Activated T-cell treated with anti-CD3 and anti-CD28 coated beads for 4 hours (primary cell): ENCODE data around the gene TNKS1BP1.
"Not testable (repeated sequence)": the region's sequence is repeated elsewhere in the genome, so short reads cannot be mapped to it uniquely, and the experiment has no call there.

Experiments
- DNase-seq: peaks from one replicate; pipeline ENCODE4 v3.0.0-alpha.2; 2020

Gene TNKS1BP1

DNA sequence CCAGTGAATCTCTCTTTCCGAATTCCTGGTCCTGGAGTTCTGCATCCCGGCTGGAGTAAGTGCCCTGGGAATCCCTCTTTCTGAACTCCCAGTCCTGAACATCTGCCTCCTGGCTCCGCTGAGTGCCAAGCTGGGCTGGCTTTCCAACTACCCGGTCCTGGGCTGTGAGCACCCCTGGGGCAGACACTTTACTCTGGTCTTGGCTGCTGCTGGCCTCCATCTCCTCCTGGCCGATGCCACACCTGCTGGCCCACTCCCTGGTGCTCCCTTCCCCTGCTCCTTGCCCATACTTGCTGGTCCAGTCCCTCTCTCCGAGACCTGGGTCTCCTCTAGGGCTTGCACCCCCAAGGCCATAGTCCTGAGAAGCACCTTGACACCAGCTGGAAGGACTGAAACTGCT, 14.7 kb downstream of the TNKS1BP1 start:
- no peak for DNase-seq

DNA sequence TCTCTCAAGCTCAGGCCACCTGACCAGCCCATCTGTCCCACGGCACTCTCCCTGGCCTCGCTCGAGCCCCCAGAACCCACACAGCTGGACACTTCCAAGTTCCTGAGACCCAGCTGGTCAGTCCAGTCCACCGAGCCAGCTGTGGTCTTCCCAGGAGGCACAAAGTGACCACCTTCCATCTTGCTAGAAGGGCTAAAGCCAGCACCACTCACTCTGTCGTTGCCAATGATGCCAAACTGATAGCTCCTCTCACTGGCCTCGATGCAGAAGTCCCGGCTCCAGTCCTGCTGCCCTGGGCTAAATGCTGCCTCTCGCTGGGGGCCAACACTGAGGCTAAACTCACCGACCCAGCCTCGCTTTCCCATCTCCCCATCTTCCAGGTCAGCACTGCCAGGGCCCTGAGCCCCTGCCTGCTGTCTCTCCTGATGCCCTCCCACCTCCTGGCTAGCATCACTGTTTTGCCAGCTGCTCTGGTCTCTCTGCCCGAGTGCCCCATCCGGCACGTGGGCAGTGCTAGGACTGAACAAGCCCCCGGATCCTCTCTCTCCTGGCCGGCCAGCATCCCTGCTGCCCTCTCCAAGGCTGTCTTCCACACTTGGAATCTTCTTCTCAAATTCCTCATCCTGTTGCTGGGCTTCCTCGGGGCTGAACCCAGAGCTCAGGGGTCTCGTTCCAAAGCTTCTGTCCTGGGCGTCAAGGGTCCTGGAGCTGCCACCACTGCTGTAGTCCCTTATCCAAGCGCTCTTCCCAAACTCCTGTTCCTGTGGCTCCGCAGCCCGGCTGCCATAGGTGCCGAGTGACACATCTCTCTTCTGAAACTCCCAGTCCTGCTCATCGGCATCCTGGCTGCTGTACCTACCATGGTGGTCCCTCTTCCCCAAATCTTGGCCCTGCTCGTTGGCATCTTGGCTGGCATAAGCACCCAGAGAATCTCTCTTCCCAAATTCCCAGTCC, 15.4 kb downstream of the TNKS1BP1 start:
- no peak for DNase-seq

DNA sequence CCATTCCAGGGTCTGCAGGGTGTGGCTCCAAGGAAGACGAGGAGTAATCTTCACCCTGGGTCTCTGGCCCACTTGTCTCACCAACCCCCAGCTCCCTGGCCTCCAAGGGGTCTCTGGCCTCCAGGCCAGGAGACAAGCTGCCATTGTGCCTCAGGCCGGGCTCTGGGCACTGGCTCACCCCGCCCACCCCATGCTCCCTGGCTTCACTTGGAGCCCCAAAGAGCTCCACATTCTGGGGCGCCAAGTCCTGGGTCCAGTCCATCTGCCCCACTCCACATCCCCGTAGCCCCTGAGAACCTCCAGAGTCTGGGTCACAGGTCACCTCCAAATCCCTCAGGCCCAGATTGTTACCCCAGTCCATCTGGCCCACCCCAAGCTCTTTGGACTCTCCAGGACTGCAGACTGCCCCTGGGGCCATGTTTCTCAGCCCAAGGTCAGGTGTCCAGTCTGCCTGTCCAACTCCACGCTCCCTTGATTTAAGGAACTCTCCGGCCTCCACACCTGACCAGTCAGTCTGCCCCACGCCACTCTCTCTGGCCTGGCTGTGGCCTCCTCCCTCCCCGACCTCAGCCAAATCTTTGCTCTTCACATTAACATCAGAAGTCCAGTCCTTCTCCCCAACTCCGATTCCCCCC, 16.2 kb downstream of the TNKS1BP1 start:
- DNase-seq, result no peak

DNA sequence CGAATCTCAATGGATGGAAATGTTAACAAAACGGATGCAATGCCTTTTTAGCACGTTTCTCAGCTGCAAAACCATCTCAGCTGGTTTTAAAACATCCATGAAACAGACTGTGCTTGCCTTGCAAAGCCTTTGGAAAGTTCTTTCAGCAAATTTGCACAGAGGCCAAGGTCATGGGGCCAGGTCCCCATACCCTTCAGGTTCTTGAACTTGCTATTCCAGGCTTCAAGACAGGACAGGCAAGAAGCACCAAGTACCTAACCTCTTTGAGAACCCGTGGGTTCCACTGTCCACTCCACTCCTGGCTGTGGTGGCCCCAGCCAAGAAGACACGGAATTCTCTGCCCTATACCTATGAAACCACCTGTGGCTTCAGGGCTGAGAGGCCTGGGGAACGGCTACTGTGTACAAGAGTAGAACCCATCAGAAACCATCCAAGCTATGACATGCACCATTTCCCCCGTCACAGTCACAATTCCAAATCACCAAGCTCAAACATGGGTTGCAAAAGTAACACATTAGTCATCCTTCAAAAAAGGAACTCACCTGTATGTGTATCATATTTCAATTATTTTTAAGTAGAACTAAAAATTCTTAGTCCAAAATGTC, 17.0 kb downstream of the TNKS1BP1 start:
- no peak for DNase-seq

DNA sequence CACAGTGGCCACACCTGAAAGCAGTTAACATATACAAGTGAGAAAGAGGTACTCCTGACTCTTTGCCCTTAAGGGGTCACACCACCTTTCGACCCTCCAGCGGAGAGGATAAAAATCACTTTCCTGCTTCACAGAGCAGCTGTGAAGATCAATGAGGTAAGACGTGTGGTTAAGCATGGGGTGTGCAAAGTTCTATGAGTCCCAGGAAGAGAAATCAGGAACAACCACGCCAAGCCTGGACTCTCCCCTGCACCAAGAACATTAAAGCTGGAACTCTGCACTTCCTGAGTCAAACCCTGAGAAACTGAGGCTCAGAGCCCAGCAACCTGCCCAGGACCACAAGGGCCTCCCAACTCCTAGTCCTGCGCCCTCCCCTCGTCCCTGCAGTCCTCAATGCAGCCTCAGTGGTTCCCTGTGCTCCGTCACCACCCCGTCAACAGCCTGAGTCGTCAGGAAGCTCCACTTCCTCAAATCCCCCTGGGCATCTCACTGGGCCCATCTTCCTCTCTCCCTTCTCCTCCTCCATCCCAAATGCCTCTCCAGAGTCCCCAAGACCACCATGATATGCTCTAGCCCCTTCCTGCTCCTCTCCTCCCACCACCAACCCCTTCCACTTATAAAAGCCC, 17.7 kb downstream of the TNKS1BP1 start:
- DNase-seq, result no peak

DNA sequence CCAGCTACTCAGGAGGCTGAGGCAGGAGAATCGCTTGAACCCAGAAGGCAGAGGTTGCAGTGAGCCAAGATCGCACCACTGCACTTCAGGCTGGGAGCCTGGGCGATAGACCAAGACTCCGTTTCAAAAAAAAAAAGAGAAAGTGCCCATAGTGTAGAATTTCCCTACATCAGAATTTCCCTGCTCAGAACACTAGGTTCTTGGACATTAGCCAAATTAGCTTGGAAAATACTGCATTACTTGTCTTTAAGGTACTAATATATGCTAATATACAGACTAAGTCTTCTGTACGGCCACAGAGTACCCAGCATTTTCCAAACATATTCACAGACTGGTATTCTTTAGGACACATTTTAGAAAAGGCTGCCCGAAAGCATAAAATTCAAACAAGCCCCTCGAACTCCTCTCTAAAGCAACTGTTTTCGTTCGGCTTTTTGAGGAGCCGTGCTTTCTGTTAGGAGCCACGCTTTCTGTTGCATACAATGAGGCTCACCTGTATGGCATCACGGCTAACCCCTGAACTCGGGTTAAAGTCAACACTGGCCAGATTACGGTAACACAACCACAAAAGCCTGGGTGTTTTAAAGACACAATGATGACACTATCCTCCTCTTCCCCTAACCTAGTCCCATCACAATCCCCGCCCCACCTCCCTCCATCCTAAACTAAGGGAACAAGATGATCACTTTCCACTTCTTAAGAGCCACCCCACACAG, 18.4 kb downstream of the TNKS1BP1 start:
- no peak for DNase-seq

DNA sequence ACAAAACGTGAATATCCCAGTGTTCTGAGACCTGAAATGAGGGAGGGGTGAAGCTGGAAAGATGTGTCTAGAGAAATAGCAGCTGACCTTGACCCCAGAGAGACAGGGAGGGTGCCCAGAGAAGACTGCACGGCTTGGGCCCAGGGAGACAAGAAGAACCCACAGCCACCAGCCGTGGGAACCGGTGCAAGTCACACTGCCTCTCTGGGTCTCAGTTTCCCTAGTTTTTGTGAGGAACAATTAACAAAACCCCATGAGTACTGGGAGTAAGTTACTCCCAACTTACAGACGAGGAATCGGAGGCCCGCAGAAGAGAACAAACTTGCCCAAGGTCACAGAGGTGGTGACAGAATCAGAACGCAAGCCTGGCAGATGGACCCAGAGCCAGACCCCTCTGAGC, 19.2 kb downstream of the TNKS1BP1 start:
- DNase-seq, result no peak

DNA sequence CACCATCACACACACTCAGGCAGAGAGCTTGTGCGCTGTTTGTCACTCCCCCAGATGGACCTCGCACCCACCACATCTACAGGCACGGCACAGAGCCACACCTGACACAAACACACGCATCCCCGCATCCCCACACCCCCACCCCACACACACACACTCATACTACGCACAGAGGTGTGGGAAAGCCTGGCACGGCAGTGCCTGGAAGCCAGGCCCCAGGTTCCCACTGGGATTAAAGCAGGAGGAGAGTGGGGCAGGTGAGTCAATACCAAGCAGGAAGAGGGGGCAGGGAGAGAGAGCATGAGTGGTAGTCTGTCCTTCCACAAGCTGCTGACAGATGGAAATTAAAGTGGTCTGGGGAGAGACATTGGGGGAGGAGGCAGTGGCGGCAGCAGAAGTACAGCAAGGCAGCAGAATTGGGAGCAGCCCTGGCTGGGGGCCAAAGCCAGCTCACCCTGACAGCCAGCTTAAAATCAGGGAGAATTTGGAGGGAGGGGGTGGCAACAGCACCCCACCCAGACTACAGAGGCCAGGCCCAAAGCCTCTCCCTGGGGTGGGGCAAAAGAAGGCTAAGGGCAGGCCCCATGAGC, 20.7 kb downstream of the TNKS1BP1 start:
- DNase-seq, result no peak

DNA sequence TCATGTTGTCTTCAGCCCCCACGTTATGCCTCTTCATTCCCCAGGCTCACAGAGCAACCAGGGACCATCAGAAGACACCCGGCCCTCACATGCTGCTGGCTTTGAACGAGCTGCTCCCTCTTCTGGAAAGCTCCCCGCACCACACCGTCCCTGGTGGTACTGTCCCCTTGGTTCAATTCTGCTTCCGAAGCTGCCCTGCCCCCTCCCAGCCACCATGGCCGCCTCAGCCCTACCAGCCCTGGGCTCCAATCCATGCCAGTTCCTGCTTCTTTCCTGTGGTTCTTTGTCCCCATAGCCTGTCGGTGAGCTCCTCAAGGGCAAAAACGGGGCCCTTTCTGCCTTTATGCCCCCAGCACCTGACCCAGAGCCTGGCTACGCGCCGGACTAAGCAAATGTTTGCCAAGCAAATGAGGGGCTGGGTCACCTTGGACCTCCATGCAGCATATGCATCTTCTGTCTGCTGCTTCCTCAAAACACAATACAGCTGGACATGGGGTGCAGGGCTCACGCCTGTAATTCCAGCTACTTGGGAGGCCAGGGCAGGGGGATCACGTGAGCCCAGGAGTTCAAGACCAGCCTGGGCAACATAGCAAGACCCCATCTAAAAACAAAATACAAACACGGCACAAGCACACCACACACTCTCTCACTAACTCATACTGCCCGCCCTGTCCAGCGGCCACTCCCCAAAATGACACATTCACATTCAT, 21.3 kb downstream of the TNKS1BP1 start:
- DNase-seq, result no peak

DNA sequence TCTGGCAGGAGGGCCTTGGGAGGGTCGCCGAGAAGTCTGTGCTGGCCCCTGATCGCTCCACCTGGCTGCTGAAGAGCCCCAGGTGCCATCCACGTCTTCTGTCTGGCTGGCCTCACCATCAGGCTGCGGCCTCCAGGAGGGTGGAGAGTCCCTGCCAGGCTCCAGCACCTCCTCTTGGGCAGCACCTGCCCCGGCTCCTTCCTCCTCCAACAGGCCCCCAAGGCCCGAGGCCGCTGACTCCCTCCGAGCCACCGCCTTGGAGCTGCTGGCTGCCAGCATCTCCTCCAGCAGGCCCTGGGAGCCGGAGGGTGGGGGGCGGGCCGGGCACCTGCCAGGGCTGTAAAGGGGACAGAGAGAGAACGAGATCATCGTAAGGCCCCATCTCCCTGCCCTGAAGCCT, 22.3 kb downstream of the TNKS1BP1 start:
- no peak for DNase-seq

DNA sequence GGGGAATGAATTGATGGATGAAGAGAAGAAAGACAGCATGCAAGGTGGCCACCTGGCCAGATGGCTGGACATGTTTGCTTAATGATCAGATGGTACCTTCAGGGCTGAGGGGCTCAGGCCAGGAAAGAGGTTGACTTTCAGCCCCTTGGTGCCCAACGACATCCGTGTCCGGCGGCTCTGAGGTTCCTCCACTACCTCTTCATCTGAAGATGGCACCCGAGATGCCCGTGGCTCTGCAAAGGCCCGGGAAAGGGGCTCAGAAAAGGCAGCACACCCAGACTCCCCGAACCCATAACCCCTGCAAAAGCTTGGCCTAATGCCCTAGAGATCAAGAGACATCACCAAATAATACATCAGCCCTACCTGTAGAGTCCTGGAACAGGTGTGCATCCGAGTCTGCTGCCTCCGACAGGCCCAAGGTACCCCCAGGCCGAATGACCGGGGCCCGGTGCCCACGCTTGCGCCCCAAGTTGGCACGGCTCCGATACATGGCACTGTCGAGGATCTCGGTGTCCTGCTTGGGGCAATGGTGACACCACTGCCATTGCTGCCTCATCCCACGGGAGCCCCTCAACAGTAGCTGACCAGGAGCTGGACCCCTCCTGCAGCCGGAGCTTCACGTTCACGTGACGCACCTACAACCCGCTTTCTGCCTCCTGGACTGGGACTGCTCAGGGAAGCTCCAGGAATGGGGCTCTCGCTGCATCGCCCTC, 22.9 kb downstream of the TNKS1BP1 start:
- no peak for DNase-seq

DNA sequence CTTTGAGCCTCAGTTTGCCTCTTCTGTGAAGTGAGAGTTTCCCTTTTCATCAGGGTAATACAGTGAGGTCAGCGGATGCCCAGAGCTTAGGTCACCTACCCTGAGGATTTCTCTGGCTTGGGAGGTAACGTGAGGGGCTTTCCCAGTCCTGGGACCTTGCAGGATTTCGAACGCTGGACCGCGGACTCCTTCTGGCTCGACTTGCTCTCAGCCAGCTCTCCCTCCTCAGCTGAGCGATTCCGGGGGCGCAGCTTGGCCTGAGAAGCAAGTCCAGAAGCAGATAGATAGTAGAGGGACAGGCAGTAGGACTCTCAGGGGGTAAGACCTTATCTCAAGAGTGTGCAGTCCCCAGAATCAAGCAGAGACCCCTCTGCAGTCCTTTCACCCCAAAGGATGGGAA, 24.0 kb downstream of the TNKS1BP1 start:
- no peak for DNase-seq

DNA sequence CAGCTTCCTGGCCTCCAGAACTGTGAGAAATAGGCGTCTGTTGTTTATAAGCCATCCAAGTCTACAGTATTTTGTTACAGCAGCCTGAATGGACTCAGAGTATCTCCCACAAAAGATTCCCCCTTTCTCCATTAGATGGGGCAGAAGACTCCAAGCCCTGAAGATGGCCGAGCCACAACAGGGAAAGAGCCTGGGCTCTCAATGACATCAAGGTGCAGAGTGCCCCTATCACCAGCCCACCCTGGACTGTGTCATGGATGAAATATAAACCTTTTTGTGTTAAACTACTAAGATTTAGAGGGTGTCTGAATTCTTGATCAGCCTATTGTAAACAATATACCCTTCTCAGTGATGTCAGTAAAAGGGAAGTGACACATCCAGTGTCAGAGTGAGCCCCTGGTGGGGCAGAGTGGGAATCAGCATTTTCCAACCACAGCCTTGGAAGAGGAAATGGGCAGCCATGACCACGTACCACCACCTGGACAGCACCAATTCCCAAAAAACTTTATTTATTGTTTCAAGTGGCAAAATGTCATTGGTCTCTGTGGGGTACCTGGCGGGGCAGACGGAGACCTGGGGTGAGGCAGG, 25.5 kb downstream of the TNKS1BP1 start:
- DNase-seq, result no peak

DNA sequence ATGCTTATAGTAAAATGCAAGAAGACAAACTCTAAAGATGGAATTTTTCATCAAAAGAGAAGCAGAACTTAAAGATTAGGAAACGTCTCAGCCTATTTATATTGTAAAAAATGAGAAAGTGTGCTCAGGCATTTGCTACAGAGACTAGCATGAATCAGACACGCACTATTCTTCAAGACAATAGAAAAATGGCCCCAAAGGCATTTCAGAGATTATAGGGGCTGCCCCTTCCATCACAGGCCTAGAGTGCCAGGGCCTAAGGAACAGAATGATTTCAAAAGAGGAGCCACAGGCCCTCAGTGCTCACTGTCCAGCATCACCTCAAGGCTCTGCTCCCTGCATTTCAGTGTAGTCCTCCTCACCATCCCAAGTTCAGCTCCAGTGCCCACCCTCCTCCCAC, 27.5 kb downstream of the TNKS1BP1 start:
- no peak for DNase-seq

DNA sequence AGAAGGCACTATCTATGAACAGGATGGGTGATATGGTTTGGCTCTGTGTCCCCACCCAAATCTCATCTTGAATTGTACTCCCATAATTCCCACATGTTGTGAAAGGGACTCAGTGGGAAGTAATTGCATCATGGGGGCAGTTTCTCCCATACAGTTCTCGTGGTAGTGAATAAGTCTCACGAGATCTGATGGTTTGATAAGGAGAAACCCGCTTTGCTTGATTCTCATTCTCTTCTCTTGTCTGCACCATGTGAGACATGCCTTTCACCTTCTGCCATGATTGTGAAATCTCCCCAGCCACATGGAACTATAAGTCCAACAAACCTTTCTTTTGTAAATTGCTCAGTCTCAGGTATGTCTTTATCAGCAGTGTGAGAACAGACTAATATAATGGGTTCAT, 28.5 kb downstream of the TNKS1BP1 start:
- not testable (repeated sequence) for DNase-seq

DNA sequence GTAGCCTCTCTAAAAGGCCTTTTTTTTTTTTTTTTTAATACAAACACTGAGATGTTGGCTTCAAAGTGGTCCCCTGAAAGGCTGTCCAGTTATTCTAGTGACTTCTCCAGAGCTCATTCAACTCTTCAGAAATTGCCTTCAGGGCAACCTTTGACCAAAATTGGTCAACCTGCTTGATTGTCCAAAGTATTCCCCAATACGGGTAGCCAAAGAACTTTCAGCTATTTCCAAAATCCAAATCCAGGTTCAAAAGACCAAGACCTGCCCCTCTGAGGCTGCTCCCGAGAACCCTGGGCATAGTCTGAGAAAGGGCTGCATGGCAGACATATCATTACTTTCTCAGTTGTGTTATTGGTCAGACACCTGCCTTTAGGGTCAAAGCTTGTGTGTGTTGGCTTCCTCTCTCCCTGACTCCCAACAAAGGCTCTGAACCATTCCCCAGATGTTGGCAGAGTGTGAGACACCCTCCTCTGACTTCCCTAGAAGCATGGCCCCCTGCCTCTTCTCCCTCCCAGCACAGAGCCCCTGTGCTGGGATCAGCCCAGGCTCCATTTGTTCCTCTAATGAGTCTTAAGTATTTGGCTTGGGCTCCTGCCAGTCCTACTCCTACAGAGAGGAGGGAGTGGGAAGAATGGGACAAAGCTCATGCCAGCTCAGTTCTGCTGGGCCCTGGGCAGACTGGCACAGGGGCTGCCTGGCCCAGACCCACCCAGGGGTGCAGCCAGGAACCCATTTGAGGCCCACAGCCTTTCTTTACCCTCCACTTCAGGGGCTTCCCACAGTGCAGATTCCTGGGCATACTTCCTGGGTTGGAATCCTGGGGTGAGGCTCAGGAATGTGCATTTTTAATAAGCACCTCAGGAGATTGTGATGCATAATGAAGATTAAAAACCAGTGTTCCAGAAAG, 30.3 kb downstream of the TNKS1BP1 start:
- DNase-seq, result no peak

DNA sequence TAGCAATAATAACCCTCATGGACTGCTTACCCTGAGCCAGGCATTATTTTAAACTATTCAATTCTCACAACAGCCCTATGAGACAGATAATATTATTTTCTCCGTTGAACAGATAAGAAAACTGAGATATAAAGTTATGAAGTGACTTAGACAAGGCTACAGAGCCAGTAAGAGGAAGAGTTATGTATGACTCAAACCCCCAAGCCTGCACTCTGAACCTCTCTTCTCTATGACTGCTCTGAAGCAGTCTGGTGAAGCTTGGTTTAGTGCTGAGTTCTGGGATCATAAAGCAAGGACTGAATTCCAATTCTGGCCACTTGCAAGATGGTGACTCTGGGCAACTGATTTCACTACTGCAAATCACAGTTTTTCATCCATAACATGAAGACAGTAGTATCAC, 34.5 kb downstream of the TNKS1BP1 start:
- no peak for DNase-seq

DNA sequence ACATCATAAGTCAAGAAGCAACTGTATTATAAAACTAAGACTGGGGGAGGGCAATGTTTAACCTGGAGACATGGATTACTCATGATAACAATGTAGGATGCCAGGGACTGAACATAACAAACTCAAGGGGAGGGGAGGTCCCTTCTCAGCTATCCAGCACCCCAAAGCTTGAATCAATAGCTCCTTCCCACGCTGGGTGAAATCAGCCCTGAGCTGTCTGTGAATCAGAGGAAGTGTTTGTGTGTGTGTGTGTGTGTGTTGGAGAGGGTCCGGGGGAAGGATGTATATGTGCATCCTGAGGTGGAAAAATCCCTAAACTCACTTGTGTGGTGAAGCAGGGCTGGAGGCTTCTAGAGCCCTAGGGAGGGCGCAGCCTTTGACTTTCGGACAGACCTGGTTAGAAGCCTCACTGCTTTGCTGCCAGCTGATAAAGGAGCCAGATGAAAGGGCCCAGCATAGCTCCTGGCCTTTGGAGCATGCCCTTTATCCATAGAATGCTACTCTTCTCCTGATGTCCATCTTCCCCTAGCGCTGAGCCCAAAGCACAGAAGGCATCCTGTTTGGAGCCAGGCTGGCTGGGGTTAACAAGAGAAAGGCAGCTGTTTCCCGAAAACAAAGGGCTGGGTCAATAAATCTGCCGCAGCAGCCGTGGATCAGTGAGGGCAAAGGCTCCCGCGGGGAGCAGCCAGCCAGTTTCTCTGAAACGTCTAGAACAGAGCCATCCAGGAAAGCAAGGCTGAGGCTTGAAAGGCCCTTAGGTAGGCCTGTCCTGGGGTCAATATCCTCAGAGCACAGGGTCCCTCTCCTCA, 35.8 kb downstream of the TNKS1BP1 start:
- DNase-seq, result no peak

DNA sequence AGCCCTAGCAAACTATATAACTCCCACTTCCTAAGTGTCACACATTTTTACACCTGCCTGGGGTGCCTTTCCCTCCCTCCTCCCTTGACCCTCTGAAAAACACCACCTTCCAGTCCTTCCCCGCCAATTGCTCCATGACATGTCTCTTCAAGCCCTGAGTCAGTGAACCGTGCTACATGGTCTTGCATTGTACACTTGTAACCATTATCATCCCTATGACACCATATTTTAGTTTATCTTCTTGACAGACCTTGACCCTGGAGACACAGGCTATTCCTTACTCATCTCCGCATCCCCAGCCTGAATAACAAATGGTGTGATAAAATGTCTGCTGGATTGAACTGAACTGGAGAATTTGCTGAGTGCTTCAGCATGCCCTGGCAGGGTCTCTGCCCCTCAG, 36.9 kb downstream of the TNKS1BP1 start:
- no peak for DNase-seq
